ENCODE data around the gene ST6GALNAC6. TPM values are rescaled to one million over a fixed set of nuclear protein-coding genes. Genes with fewer than 3 reads are reported as not detected.

The ST6GALNAC6 gene
- total and polyA plus RNA-seq, 2 donors (not counting 1 experiment from before 2014, with no cell fraction given), result 68.0 to 126 TPM

DNA sequence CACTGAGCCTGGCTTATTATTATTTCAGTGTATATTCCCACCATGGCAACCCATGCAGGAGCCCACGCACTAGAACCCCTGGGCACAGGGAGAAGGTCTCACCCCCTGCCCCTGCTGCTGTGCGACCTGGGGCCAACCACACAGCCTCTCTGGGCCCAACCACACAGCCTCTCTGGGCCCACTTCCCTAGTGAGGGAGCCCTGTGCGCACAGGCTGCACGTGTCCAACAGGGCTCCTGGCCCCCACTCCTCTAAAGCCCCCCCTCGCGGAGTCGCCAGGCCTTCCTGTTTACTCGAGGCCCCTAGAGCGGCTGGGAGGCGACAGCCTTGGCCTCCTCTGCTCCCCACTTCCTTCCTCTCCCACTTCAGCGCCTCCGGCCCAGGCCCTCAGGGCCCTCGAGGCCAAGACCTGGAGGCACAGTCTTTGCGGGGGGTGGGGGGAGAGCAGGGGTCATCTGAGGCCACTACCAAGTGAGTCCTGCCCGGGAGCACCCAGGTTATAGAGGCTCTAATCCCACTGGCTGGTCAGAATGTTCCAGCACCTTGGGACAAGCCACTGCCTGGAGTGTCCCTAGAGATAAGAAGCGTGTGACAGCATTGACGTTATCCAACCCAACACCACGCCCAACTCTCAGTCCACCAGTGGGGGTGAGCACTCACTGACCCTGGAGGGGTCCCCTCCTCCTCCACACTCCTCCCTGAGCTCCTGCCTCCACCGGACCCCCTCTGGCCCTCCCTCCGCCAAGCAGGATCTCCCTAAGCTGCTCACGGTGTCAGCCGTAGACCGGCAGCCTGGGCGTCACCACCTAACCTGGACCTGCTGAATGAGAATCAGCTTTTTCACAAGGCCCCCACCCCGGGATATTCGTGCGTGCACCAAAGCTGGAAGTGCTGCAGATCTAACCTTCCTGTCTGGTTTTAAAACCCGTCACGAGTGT, 37.1 kb downstream of the ST6GALNAC6 start:
- Mint-ChIP-seq H3K9me3 (ENCODE audit: insufficient read depth) (no peaks in the 10 kb centered on the region), H3K4me1 (peaks cover 64% of the 10 kb centered on the region), H3K27me3 (no peaks in the 10 kb centered on the region), H3K27ac (peak overlapping the region; percentile 99), H3K4me3 (peak overlapping the region; percentile 78)
- 15% methylated on average over 15 of the region's 29 CpGs for WGBS (ENCODE audit: insufficient coverage)
- DNase-seq (peak; percentile 87), ATAC-seq (ENCODE audit: low read depth) (peak; percentile 77)
- intact Hi-C loops (cut with micrococcal nuclease), result loop anchor here (1.0 to 2.0 kb wide), 2 partner anchors 42 to 55 kb away; partner anchors contain the start of gene ST6GALNAC4
- Histone ChIP-seq H3K79me2 (ENCODE audit: control insufficient read depth, insufficient read depth, low read length) (no peaks in the 10 kb centered on the region), H3K4me2 (replicated peaks; ENCODE audit: low read depth, low read length, poor library complexity, severe bottlenecking) (peak overlapping the region; percentile 56), H3K36me3 (replicated peaks in 1 of 2; ENCODE audit: control extremely low read depth in 1 of 2, control insufficient read depth in 1 of 2, extremely low read depth in 1 of 2, insufficient read depth in 2 of 2, low read length in 1 of 2) (no peaks in the 10 kb centered on the region), H3K4me1 (ENCODE audit: control insufficient read depth in 2 of 2, insufficient read depth in 2 of 2, low read length in 2 of 2) (peaks cover 59 to 78% of the 10 kb centered on the region in 2 donors), H3K27me3 (replicated peaks in 1 of 4; ENCODE audit: control extremely low read depth in 1 of 4, control insufficient read depth in 3 of 4, insufficient read depth in 4 of 4, low read length in 3 of 4) (no peaks in the 10 kb centered on the region), H2AFZ (ENCODE audit: insufficient read depth, low read depth, low read length, poor library complexity, severe bottlenecking) (peak overlapping the region; percentile 69), H3K9ac (ENCODE audit: low read length) (peak overlapping the region; percentile 15), H3K4me3 (ENCODE audit: control extremely low read depth in 1 of 5, extremely low read depth in 1 of 5, insufficient read depth in 1 of 5, low read depth in 2 of 5, low read length in 4 of 5) (no peak overlapping the region), H4K20me1 (ENCODE audit: control insufficient read depth, insufficient read depth, low read length, poor library complexity, severe bottlenecking) (no peaks in the 10 kb centered on the region), H3K27ac (ENCODE audit: low read length in 2 of 2) (peak overlapping the region; percentile 90 to 92), H3K9me3 (ENCODE audit: control extremely low read depth in 1 of 3, control insufficient read depth in 2 of 3, insufficient read depth in 1 of 3, low read length in 2 of 3) (no peaks in the 10 kb centered on the region)
- POLR2A ChIA-PET, result interaction anchor here (1.0 to 1.7 kb wide), 6 partner anchors 8 to 128 kb away, joined by 3 to 8 read pairs (median 6); partner anchors contain the start of genes CDK9, ENG, ST6GALNAC4 and TOR2A
- CTCF ChIA-PET, result interaction anchor here (1.1 to 13.7 kb wide), 7 partner anchors 7 to 128 kb away, joined by 3 to 237 read pairs (median 3); partner anchors contain the start of genes CDK9, ST6GALNAC4 and TOR2A
- TF ChIP-seq CTCF (IDR thresholded peaks at IDR 0.05) (no peak), EZH2 (IDR thresholded peaks at IDR 0.05; ENCODE audit: borderline replicate concordance, insufficient read depth, low read depth, low read length, poor library complexity, severe bottlenecking) (no peak)

Data from B cell (primary cell).